ENCODE measurements around the gene ADO.

The ADO gene

GRCh38 chr10:62842983-62843382, 38.5 kb downstream of the ADO start:
- no peak for DNase-seq (ENCODE audit: extremely low spot score)
- CTCF ChIA-PET: interaction anchor here (0.6 kb wide), 1 partner anchor 250 kb away, joined by 3 read pairs; no protein-coding TSS in a partner anchor
- TF ChIP-seq SUZ12 (IDR thresholded peaks at IDR 0.05) (no peak), PKNOX1 (IDR thresholded peaks at IDR 0.05) (no peak), L3MBTL2 (conservative IDR thresholded peaks at IDR 0.05) (no peak), HDGF (IDR thresholded peaks at IDR 0.05; ENCODE audit: borderline replicate concordance) (no peak), FOXA1 (IDR thresholded peaks at IDR 0.05) (no peak)
- POLR2A ChIA-PET: interaction anchor here (0.8 kb wide), 1 partner anchor 8 kb away, joined by 3 read pairs; no protein-coding TSS in a partner anchor

- ChIA-PET POLR2A (interaction anchor here (0.8 kb wide), 1 partner anchor 9 kb away, joined by 3 read pairs; no protein-coding TSS in a partner anchor), CTCF (no interaction called here)
- DNase-seq (ENCODE audit: extremely low spot score): no peak
- TF ChIP-seq ZNF384 (IDR thresholded peaks at IDR 0.05) (no peak), ELF4 (IDR thresholded peaks at IDR 0.05) (no peak), NFRKB (IDR thresholded peaks at IDR 0.05) (no peak), FOXM1 (IDR thresholded peaks at IDR 0.05; ENCODE audit: borderline replicate concordance) (no peak), FOXK2 (IDR thresholded peaks at IDR 0.05) (no peak), ARNT (IDR thresholded peaks at IDR 0.05) (no peak), L3MBTL2 (conservative IDR thresholded peaks at IDR 0.05) (no peak), FOXA1 (IDR thresholded peaks at IDR 0.05) (no peak), SUZ12 (IDR thresholded peaks at IDR 0.05) (no peak), HDGF (IDR thresholded peaks at IDR 0.05; ENCODE audit: borderline replicate concordance) (no peak), LEF1 (IDR thresholded peaks at IDR 0.05; ENCODE audit: borderline replicate concordance) (no peak), BHLHE40 (IDR thresholded peaks at IDR 0.05; ENCODE audit: borderline replicate concordance) (no peak), PKNOX1 (IDR thresholded peaks at IDR 0.05) (no peak), SP1 (IDR thresholded peaks at IDR 0.05) (no peak), TARDBP (IDR thresholded peaks at IDR 0.05) (no peak), CTBP1 (IDR thresholded peaks at IDR 0.05; ENCODE audit: borderline replicate concordance) (no peak)
Measured at GRCh38 chr10:62843600-62843999, 39.1 kb downstream of the ADO start.

GRCh38 chr10:62844280-62845011, 39.9 kb downstream of the ADO start:
- no peak for DNase-seq (ENCODE audit: extremely low spot score)
- TF ChIP-seq FOXA1 (IDR thresholded peaks at IDR 0.05): no peak
- TF ChIP-seq FOXK2 (IDR thresholded peaks at IDR 0.05): no peak
- no peak for TF ChIP-seq BHLHE40 (IDR thresholded peaks at IDR 0.05; ENCODE audit: borderline replicate concordance)
- TF ChIP-seq ELF4 (IDR thresholded peaks at IDR 0.05): no peak
- TF ChIP-seq ZNF384 (IDR thresholded peaks at IDR 0.05): no peak
- no peak for TF ChIP-seq SP1 (IDR thresholded peaks at IDR 0.05)
- no peak for TF ChIP-seq PKNOX1 (IDR thresholded peaks at IDR 0.05)
- no peak for TF ChIP-seq HDGF (IDR thresholded peaks at IDR 0.05; ENCODE audit: borderline replicate concordance)
- TF ChIP-seq CTBP1 (IDR thresholded peaks at IDR 0.05; ENCODE audit: borderline replicate concordance): no peak
- no peak for TF ChIP-seq LEF1 (IDR thresholded peaks at IDR 0.05; ENCODE audit: borderline replicate concordance)
- no peak for TF ChIP-seq TARDBP (IDR thresholded peaks at IDR 0.05)
- TF ChIP-seq L3MBTL2 (conservative IDR thresholded peaks at IDR 0.05): no peak
- TF ChIP-seq FOXM1 (IDR thresholded peaks at IDR 0.05; ENCODE audit: borderline replicate concordance): no peak
- TF ChIP-seq ARNT (IDR thresholded peaks at IDR 0.05): no peak
- TF ChIP-seq NFRKB (IDR thresholded peaks at IDR 0.05): no peak
- POLR2A ChIA-PET: no interaction called here
- CTCF ChIA-PET: no interaction called here

GRCh38 chr10:62847433-62847832, 42.9 kb downstream of the ADO start:
- no peak for DNase-seq (ENCODE audit: extremely low spot score)
- POLR2A ChIA-PET: no interaction called here
- TF ChIP-seq LEF1 (IDR thresholded peaks at IDR 0.05; ENCODE audit: borderline replicate concordance): no peak
- TF ChIP-seq NFRKB (IDR thresholded peaks at IDR 0.05): no peak
- CTCF ChIA-PET: no interaction called here

GRCh38 chr10:62850646-62851045, 46.1 kb downstream of the ADO start:
- CTCF ChIA-PET: no interaction called here
- no peak for DNase-seq (ENCODE audit: extremely low spot score)
- POLR2A ChIA-PET: no interaction called here
- TF ChIP-seq L3MBTL2 (conservative IDR thresholded peaks at IDR 0.05) (no peak), CTBP1 (IDR thresholded peaks at IDR 0.05; ENCODE audit: borderline replicate concordance) (no peak)

GRCh38 chr10:62851442-62851841, 46.9 kb downstream of the ADO start:
- peak; percentile 12 for DNase-seq (ENCODE audit: extremely low spot score)
- TF ChIP-seq ZNF384 (IDR thresholded peaks at IDR 0.05) (no peak), SP1 (IDR thresholded peaks at IDR 0.05) (no peak), L3MBTL2 (conservative IDR thresholded peaks at IDR 0.05) (no peak), ELF4 (IDR thresholded peaks at IDR 0.05) (no peak)
- ChIA-PET CTCF (interaction anchor here (0.7 kb wide), 1 partner anchor 40 kb away, joined by 4 read pairs; no protein-coding TSS in a partner anchor), POLR2A (no interaction called here)

Measured in HEK293T (cell line).